ENCODE measurements around the gene PTOV1. TPM values are rescaled to one million over a fixed set of nuclear protein-coding genes. Genes with fewer than 3 reads are reported as not detected.
A peak's percentile ranks its signal among the peaks of the same experiment; 100 is the strongest.

Gene PTOV1
- total and polyA plus RNA-seq, 12 donors: 67.8 to 220 (median 91.4) TPM

GRCh38 chr19:49884760-49885159 lies 33.8 kb downstream of the PTOV1 start:
- TF ChIP-seq CTCF (IDR thresholded peaks at IDR 0.05): no peak

DNA sequence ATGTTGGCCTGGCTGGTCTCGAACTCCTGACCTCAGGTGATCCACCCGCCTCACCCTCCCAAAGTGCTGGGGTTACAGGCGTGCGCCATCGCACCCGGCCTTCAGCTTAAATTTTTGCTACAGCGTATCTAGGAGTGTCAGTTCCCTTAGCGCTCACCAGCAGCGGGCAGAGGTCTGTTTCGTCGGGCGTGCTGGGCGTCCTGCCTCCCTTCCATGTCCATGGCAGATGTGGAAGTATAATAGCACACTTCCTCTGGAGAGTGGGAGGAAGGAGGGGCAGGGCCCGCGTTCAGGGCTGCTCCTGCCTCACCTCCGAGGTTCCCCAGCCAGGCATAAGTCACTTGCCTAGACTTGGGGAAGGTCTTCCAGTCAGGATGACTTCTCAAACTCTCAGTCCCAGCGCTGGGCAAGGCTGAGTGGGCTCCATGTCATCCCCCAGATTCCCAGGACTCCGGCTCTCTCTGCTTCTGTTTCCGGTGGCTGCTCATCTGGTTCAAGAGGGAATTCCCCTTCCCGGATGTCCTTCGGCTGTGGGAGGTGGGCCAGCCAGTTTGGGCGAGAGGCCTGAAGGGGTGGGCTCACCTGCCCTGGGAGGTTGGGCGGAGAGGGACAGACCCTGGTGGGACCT lies 36.2 kb downstream of the PTOV1 start:
- H3K4me1 ChIP-seq: peaks cover 5 to 27% (median 11%) of the 10 kb centered on the region in 9 donors

More at GRCh38 chr19:49884760-49885159, 33.8 kb downstream of the PTOV1 start:
- intact Hi-C loops (cut with DNase I): loop anchor here in 1 of 10 donors (5.0 kb wide), 1 partner anchor 43 kb away; the partner anchor contains the start of genes ATF5 and NUP62
- no peaks in the 10 kb centered on the region for H3K9me3 ChIP-seq
- ATAC-seq: no peak
- no peak overlapping the region for H3K4me3 ChIP-seq
- H3K27me3 ChIP-seq: peaks cover 0 to 1% (median 0%) of the 10 kb centered on the region in 7 donors
- peaks cover 0 to 18% (median 3%) of the 10 kb centered on the region in 9 donors for H3K4me1 ChIP-seq
- WGBS, 2 donors: 92 to 100% methylated on average over 3 of the region's 3 CpGs
- H3K36me3 ChIP-seq: peaks cover 15 to 80% (median 63%) of the 10 kb centered on the region in 9 donors
- DNase-seq: no peak
- no peak overlapping the region for H3K27ac ChIP-seq

DNA sequence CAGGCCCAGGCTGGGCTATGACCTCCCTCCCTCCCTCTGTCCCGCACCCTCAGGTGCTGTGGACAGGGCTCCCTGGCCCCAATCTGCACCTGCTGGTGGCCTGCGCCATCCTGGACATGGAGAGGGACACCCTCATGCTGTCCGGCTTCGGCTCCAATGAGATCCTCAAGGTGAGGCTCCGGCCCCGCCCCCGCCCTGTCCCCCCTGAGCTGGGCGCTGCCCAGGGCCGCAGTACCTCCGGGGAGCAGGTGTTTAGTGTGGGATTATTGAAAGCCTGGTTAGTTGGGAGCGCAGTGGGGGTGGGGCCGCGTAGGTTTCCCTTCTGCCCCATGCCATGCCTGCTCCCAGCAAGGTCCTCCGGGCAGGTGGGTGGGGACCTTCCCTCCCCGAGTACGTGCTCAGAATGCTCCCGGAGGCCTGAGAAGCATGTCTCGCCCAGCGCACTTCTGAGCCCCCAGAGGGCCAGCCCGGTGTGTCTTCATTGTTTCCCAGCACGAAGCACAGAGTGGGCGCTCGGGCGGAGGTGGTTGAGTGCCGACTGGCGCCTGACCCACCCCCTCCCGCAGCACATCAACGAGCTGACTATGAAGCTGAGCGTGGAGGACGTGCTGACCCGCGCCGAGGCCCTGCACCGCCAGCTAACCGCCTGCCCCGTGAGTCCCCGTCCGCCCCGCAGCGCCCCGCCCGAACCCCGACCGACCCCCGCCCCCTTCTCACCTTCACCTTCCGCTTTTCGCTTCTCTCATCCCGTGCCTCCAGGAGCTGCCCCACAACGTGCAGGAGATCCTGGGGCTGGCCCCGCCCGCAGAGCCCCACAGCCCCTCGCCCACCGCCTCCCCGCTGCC lies 36.9 kb downstream of the PTOV1 start:
- peak in 1 of 8 donors; percentile 4 for ATAC-seq
- no peak for TF ChIP-seq CTCF (IDR thresholded peaks at IDR 0.05)
- peak in 1 of 2 donors; percentile 4 for DNase-seq
- H3K4me3 ChIP-seq: peak overlapping the region in 1 of 10 donors; percentile 25
- H3K9me3 ChIP-seq: no peaks in the 10 kb centered on the region
- peak overlapping the region in 2 of 10 donors; percentile 33 to 35 for H3K27ac ChIP-seq
- H3K27me3 ChIP-seq: peaks cover 0 to 9% (median 0%) of the 10 kb centered on the region in 7 donors
- peaks cover 8 to 49% (median 32%) of the 10 kb centered on the region in 9 donors for H3K36me3 ChIP-seq
- peaks cover 5 to 27% (median 11%) of the 10 kb centered on the region in 9 donors for H3K4me1 ChIP-seq
- intact Hi-C loops (cut with DNase I): no loop called here
- WGBS, 2 donors: 64 to 89% methylated on average over 50 to 54 of the region's 54 CpGs

More for the DNA sequence above, 36.2 kb downstream of the PTOV1 start:
- 69 to 70% methylated on average over 23 of the region's 23 CpGs for WGBS, 2 donors
- peaks cover 15 to 56% (median 40%) of the 10 kb centered on the region in 9 donors for H3K36me3 ChIP-seq
- H3K4me3 ChIP-seq: peak overlapping the region in 1 of 10 donors; percentile 25
- ATAC-seq: peak in 1 of 8 donors; percentile 17
- intact Hi-C loops (cut with DNase I): no loop called here
- no peaks in the 10 kb centered on the region for H3K9me3 ChIP-seq
- H3K27me3 ChIP-seq: peaks cover 0 to 9% (median 0%) of the 10 kb centered on the region in 7 donors
- peak overlapping the region in 3 of 10 donors; percentile 20 to 35 (median 33) for H3K27ac ChIP-seq
- peak; percentile 19 to 20 for DNase-seq
- no peak for TF ChIP-seq CTCF (IDR thresholded peaks at IDR 0.05)

DNA sequence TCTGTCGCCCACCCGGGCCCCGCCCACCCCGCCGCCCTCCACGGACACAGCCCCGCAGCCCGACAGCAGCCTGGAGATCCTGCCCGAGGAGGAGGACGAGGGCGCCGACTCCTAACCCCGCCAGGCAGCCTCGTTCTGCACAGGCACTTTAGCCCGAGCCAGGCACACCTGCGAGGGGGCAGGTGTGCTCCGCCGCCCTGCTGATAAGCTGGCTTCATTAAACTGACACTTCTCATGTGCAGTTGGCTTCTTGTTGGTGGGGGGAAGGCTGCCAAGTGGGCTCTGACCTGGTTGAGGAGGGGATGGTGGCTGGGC lies 37.5 kb downstream of the PTOV1 start:
- peaks cover 5 to 43% (median 26%) of the 10 kb centered on the region in 9 donors for H3K36me3 ChIP-seq
- H3K4me3 ChIP-seq: no peak overlapping the region
- ATAC-seq (no peak), DNase-seq (no peak)
- H3K27ac ChIP-seq: no peak overlapping the region
- H3K27me3 ChIP-seq: peaks cover 0 to 9% (median 0%) of the 10 kb centered on the region in 7 donors
- H3K4me1 ChIP-seq: peaks cover 5 to 27% (median 11%) of the 10 kb centered on the region in 9 donors
- 81 to 90% methylated on average over 16 to 18 of the region's 18 CpGs for WGBS, 2 donors
- no peaks in the 10 kb centered on the region for H3K9me3 ChIP-seq
- TF ChIP-seq CTCF (IDR thresholded peaks at IDR 0.05): no peak
- intact Hi-C loops (cut with DNase I): no loop called here

Data from heart right ventricle (tissue), 16 donors.